Ectodermal cell (in vitro differentiated cells): Measurements from ENCODE around the gene SLC25A24.

ENCODE experiments used
- H3K27ac ChIP-seq: 2 replicates; pipeline ENCODE4 v1.7.0; 2013; ENCODE audit warnings: mild to moderate bottlenecking, low read depth, low read length; ENCODE audit not compliant: insufficient read depth, poor library complexity, severe bottlenecking
- H3K27me3 ChIP-seq: 2 replicates; pipeline ENCODE4 v1.7.0; 2013; ENCODE audit warnings: mild to moderate bottlenecking, low read length; ENCODE audit not compliant: insufficient read depth, control insufficient read depth, poor library complexity, severe bottlenecking
- H3K36me3 ChIP-seq: one replicate; pipeline ENCODE4 v1.7.0; 2013; ENCODE audit warnings: low read length; ENCODE audit not compliant: control insufficient read depth, insufficient read depth
- H3K4me1 ChIP-seq: one replicate; pipeline ENCODE4 v1.7.0; 2013; ENCODE audit warnings: low read length; ENCODE audit not compliant: control insufficient read depth, insufficient read depth
- H3K4me3 ChIP-seq: 2 replicates; pipeline ENCODE4 v1.7.0; 2013; ENCODE audit warnings: low read depth, low read length, control low read depth; ENCODE audit not compliant: insufficient read depth
- H3K9me3 ChIP-seq: 2 replicates; pipeline ENCODE4 v1.7.0; 2013; ENCODE audit warnings: mild to moderate bottlenecking, low read length, moderate library complexity; ENCODE audit not compliant: control insufficient read depth
- WGBS, 2 experiments: methylation state at CpG; one replicate each; pipeline ENCODE4 v1.1.7; 2013; ENCODE audit warnings: missing lambda C conversion rate in 2 of 2; 5-methylcytosine and 5-hydroxymethylcytosine counted together

SLC25A24 gene

GRCh38 chr1:108108119-108108518, 92.0 kb downstream of the SLC25A24 start:
- Histone ChIP-seq H3K4me3 (no peak overlapping the region), H3K27me3 (no peaks in the 10 kb centered on the region), H3K27ac (no peak overlapping the region), H3K4me1 (no peaks in the 10 kb centered on the region), H3K9me3 (no peaks in the 10 kb centered on the region), H3K36me3 (no peaks in the 10 kb centered on the region)

GRCh38 chr1:108107658-108108057, 92.5 kb downstream of the SLC25A24 start:
- 60 to 64% methylated on average over 3 of the region's 4 CpGs for whole genome bisulfite sequencing, 2 experiments

GRCh38 chr1:108106775-108107174, 93.4 kb downstream of the SLC25A24 start:
- WGBS, 2 experiments, result 94 to 100% methylated on average over 1 of the region's 1 CpG
- no peaks in the 10 kb centered on the region for H3K36me3 ChIP-seq
- H3K4me1 ChIP-seq, result no peaks in the 10 kb centered on the region
- H3K27me3 ChIP-seq, result no peaks in the 10 kb centered on the region
- no peak overlapping the region for H3K4me3 ChIP-seq
- no peaks in the 10 kb centered on the region for H3K9me3 ChIP-seq
- no peak overlapping the region for H3K27ac ChIP-seq

More at GRCh38 chr1:108107658-108108057, 92.5 kb downstream of the SLC25A24 start:
- H3K4me3 ChIP-seq, result no peak overlapping the region
- H3K36me3 ChIP-seq, result no peaks in the 10 kb centered on the region
- no peaks in the 10 kb centered on the region for H3K27me3 ChIP-seq
- H3K4me1 ChIP-seq, result no peaks in the 10 kb centered on the region
- no peaks in the 10 kb centered on the region for H3K9me3 ChIP-seq
- H3K27ac ChIP-seq, result no peak overlapping the region

GRCh38 chr1:108100148-108100547, 100.0 kb downstream of the SLC25A24 start:
- no peaks in the 10 kb centered on the region for H3K36me3 ChIP-seq
- WGBS, 2 experiments, result 90 to 100% methylated on average over 1 of the region's 1 CpG
- no peaks in the 10 kb centered on the region for H3K9me3 ChIP-seq
- no peaks in the 10 kb centered on the region for H3K27me3 ChIP-seq
- no peak overlapping the region for H3K27ac ChIP-seq
- no peaks in the 10 kb centered on the region for H3K4me1 ChIP-seq
- H3K4me3 ChIP-seq, result no peak overlapping the region

GRCh38 chr1:108097018-108097417, 103.1 kb downstream of the SLC25A24 start:
- Histone ChIP-seq H3K36me3 (no peaks in the 10 kb centered on the region), H3K4me3 (no peak overlapping the region), H3K27me3 (no peaks in the 10 kb centered on the region), H3K27ac (no peak overlapping the region), H3K4me1 (no peaks in the 10 kb centered on the region), H3K9me3 (no peaks in the 10 kb centered on the region)

- Histone ChIP-seq H3K4me1 (no peaks in the 10 kb centered on the region), H3K27ac (no peak overlapping the region), H3K27me3 (no peaks in the 10 kb centered on the region), H3K36me3 (no peaks in the 10 kb centered on the region), H3K4me3 (no peak overlapping the region), H3K9me3 (no peaks in the 10 kb centered on the region)
- 67 to 70% methylated on average over 4 of the region's 4 CpGs for WGBS, 2 experiments
Observed at GRCh38 chr1:108096089-108096488, 104.1 kb downstream of the SLC25A24 start.

GRCh38 chr1:108089477-108089876, 110.7 kb downstream of the SLC25A24 start:
- 80 to 100% methylated on average over 1 of the region's 1 CpG for WGBS, 2 experiments
- Histone ChIP-seq H3K27ac (no peak overlapping the region), H3K9me3 (no peaks in the 10 kb centered on the region), H3K36me3 (no peaks in the 10 kb centered on the region), H3K4me1 (peaks cover 3% of the 10 kb centered on the region), H3K4me3 (no peak overlapping the region), H3K27me3 (no peaks in the 10 kb centered on the region)

GRCh38 chr1:108085628-108086027, 114.5 kb downstream of the SLC25A24 start:
- Histone ChIP-seq H3K36me3 (no peaks in the 10 kb centered on the region), H3K27ac (no peak overlapping the region), H3K9me3 (no peaks in the 10 kb centered on the region), H3K4me1 (peaks cover 12% of the 10 kb centered on the region), H3K4me3 (no peak overlapping the region), H3K27me3 (no peaks in the 10 kb centered on the region)
- 100% methylated on average over 1 of the region's 1 CpG; no CpG with 5 or more reads in 1 of the 2 experiments for WGBS, 2 experiments

- Histone ChIP-seq H3K36me3 (no peaks in the 10 kb centered on the region), H3K4me1 (peaks cover 12% of the 10 kb centered on the region), H3K27me3 (no peaks in the 10 kb centered on the region), H3K27ac (no peak overlapping the region), H3K9me3 (no peaks in the 10 kb centered on the region), H3K4me3 (no peak overlapping the region)
- 95 to 96% methylated on average over 6 of the region's 6 CpGs for WGBS, 2 experiments
Observed at GRCh38 chr1:108084866-108085477, 115.2 kb downstream of the SLC25A24 start.
